H1 (cell line): ENCODE measurements around the gene TTC38.

Experiments
- ATF2 ChIP-seq: IDR thresholded peaks from 2 replicates; pipeline ENCODE4 v1.6.1; 2012; ENCODE audit warnings: low read length, inconsistent platforms
- CTCF ChIP-seq, 3 experiments: IDR thresholded peaks; 1 replicate in 2 of 3; 2 replicates in 1 of 3; pipeline versions ENCODE4 v1.5.1 to v1.6.1; 2011; ENCODE audit warnings: low read length in 3 of 3, mild to moderate bottlenecking in 3 of 3, inconsistent platforms in 2 of 3, low read depth in 1 of 3, moderate library complexity in 1 of 3; ENCODE audit not compliant: insufficient read depth in 1 of 3; ENCODE audit errors: control extremely low read depth in 1 of 3
- EGR1 ChIP-seq: IDR thresholded peaks from 2 replicates; pipeline ENCODE4 v1.6.1; 2011; ENCODE audit warnings: low read depth, low read length, borderline replicate concordance
- EP300 ChIP-seq, 2 experiments: IDR thresholded peaks; 1 replicate in 1 of 2; 2 replicates in 1 of 2; pipeline ENCODE4 v1.6.1; 2011 to 2012; ENCODE audit warnings: low read depth in 2 of 2, low read length in 2 of 2, mild to moderate bottlenecking in 2 of 2, borderline replicate concordance in 1 of 2, inconsistent platforms in 1 of 2, moderate library complexity in 1 of 2
- EZH2 ChIP-seq: fragments of 200-600 bp; sonication (generic); IDR thresholded peaks from 2 replicates; pipeline ENCODE4 v1.7.1; 2012; ENCODE audit warnings: low read depth, mild to moderate bottlenecking, moderate library complexity, low read length, inconsistent platforms; ENCODE audit not compliant: severe bottlenecking
- GTF2F1 ChIP-seq: IDR thresholded peaks from 2 replicates; pipeline ENCODE4 v1.6.1; 2012; ENCODE audit warnings: low read depth, low read length, improper control_type of control experiment, borderline replicate concordance
- JUND ChIP-seq: IDR thresholded peaks from 2 replicates; pipeline ENCODE4 v1.6.1; 2011; ENCODE audit warnings: mild to moderate bottlenecking, improper control_type of control experiment, low read length
- KDM1A ChIP-seq: fragments of 200-600, 300-600 bp; sonication (generic); IDR thresholded peaks from 2 replicates; pipeline ENCODE4 v1.7.1; 2016; ENCODE audit warnings: mild to moderate bottlenecking, low read length, borderline replicate concordance
- MAX ChIP-seq: IDR thresholded peaks from 2 replicates; pipeline ENCODE4 v1.6.1; 2012; ENCODE audit warnings: inconsistent platforms
- SAP30 ChIP-seq: fragments of 300-600 bp; sonication (generic); IDR thresholded peaks from 2 replicates; pipeline ENCODE4 v1.7.1; 2012; ENCODE audit warnings: low read length, moderate library complexity, mild to moderate bottlenecking, inconsistent platforms; ENCODE audit not compliant: insufficient read depth, insufficient replicate concordance
- SIN3A ChIP-seq, 2 experiments: IDR thresholded peaks in 1 of 2; conservative IDR thresholded peaks in 1 of 2; 2 replicates each; pipeline ENCODE4 v1.6.1; 2011 to 2012; ENCODE audit warnings: low read length in 2 of 2, improper control_type of control experiment in 1 of 2, low read depth in 1 of 2, mild to moderate bottlenecking in 1 of 2
- TAF1 ChIP-seq: IDR thresholded peaks from 2 replicates; pipeline ENCODE4 v1.6.1; 2011; ENCODE audit warnings: mild to moderate bottlenecking, low read depth, low read length

GRCh38 chr22:46319319-46319718, 51.5 kb downstream of the TTC38 start:
- TF ChIP-seq CTCF (IDR thresholded peaks at IDR 0.05; ENCODE audit: control extremely low read depth in 1 of 3, insufficient read depth in 1 of 3, low read depth in 1 of 3, low read length in 3 of 3) (no peak), EZH2 (no peak), JUND (no peak), ATF2 (no peak), SIN3A (conservative IDR thresholded peaks at IDR 0.05 in 1 of 2, IDR thresholded peaks at IDR 0.05 in 1 of 2; ENCODE audit: low read depth in 1 of 2, low read length in 2 of 2) (no peak), EGR1 (no peak), GTF2F1 (no peak), MAX (no peak), KDM1A (no peak), TAF1 (no peak), SAP30 (no peak), EP300 (IDR thresholded peaks at IDR 0.05; ENCODE audit: borderline replicate concordance in 1 of 2, low read depth in 2 of 2, low read length in 2 of 2) (no peak)
